Measurements from ENCODE around the gene SLCO3A1.

The SLCO3A1 gene

GRCh38 chr15:92020207-92020606 is 166.7 kb downstream of the SLCO3A1 start:
- TF ChIP-seq CTCF (IDR thresholded peaks at IDR 0.05; ENCODE audit: extremely low read depth, missing control alignments), result no peak
- no peak for DNase-seq (ENCODE audit: low spot score)

GRCh38 chr15:92020804-92021203 is 167.3 kb downstream of the SLCO3A1 start:
- DNase-seq (ENCODE audit: low spot score), result no peak
- no peak for TF ChIP-seq CTCF (IDR thresholded peaks at IDR 0.05; ENCODE audit: extremely low read depth, missing control alignments)

- no peak for TF ChIP-seq CTCF (IDR thresholded peaks at IDR 0.05; ENCODE audit: extremely low read depth, missing control alignments)
Observed at GRCh38 chr15:92021792-92022191, 168.3 kb downstream of the SLCO3A1 start.

GRCh38 chr15:92023965-92024364 is 170.5 kb downstream of the SLCO3A1 start:
- TF ChIP-seq CTCF (IDR thresholded peaks at IDR 0.05; ENCODE audit: extremely low read depth, missing control alignments), result no peak
- no peak for DNase-seq (ENCODE audit: low spot score)

More at GRCh38 chr15:92021792-92022191, 168.3 kb downstream of the SLCO3A1 start:
- no peak for DNase-seq (ENCODE audit: low spot score)

GRCh38 chr15:92025706-92026270 is 172.3 kb downstream of the SLCO3A1 start:
- no peak for DNase-seq (ENCODE audit: low spot score)
- TF ChIP-seq CTCF (IDR thresholded peaks at IDR 0.05; ENCODE audit: extremely low read depth, missing control alignments), result no peak

- no peak for TF ChIP-seq CTCF (IDR thresholded peaks at IDR 0.05; ENCODE audit: extremely low read depth, missing control alignments)
- no peak for DNase-seq (ENCODE audit: low spot score)
Observed at GRCh38 chr15:92028389-92028724, 174.8 kb downstream of the SLCO3A1 start.

- no peak for TF ChIP-seq CTCF (IDR thresholded peaks at IDR 0.05; ENCODE audit: extremely low read depth, missing control alignments)
- DNase-seq (ENCODE audit: low spot score), result no peak
Observed at GRCh38 chr15:92029767-92030166, 176.3 kb downstream of the SLCO3A1 start.

All from GM20000 (cell line).